Measurements from ENCODE around the gene TBXA2R.

TBXA2R gene

DNA sequence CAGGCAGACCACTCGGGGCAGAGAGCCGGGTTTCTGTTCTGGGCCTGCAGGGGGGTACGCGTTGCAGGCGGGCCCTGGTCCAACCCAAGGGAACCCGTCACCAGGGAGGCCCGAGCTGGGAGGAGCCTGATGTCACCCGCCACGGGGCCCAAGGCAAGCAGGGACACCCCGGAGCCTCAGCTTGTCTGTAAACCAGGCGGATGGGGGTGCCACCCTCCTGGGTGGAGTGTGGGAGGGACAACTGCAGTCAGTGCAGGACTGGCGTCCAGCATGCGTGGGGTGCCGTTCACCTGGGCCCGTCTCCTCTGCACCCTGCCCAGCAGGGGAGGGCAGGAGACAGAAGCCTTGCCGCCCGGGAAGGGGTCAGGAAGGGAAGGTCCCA is 12.9 kb upstream of the TBXA2R start:
- DNase-seq (ENCODE audit: low read depth) = no peak
- no peak for TF ChIP-seq CTCF (conservative IDR thresholded peaks at IDR 0.05; ENCODE audit: low read depth, low read length)
- no peak overlapping the region for H3K4me3 ChIP-seq (ENCODE audit: low read depth, low read length)

DNA sequence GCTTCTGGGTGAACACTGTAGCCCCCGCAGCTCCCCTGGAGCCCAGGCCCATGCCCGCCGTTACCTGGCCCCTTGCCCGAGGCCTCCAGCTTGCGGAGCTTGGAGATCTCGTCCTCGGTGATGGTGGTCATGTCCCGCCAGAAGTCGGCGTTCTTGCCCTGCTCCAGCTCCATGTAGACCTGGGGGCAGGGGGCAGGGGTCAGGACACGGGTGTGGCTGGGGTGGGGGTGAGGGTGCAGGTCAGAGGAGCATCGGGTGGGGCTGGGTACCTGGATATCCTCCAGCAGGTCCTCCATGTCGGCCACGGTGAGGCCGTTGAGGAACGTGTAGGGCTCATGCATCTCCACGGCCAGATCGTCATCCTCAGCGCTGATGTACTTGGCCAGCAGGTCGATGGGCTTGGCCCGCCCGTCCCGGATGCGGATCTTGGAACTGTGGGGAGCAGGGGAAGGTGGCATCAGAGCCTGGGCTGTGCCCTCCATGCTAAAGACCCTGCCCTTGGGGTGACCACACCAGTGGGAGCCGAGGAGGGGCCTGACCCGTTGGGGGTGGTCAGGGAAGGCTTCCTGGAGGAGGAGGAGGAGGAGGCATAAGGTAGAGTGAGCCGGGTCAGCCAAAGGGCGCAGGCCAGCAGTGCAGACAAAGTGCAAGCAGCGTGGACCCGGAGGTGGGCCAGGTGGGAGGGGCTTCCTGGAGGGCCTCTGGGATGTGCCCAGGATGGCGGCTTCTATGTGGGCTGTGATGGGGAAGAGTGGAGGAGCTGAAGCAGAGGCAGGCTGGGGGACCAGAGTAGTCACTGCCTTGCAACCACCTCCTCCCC is 12.3 kb upstream of the TBXA2R start:
- DNase-seq (ENCODE audit: low read depth) = no peak
- no peak overlapping the region for H3K4me3 ChIP-seq (ENCODE audit: low read depth, low read length)
- no peak for TF ChIP-seq CTCF (conservative IDR thresholded peaks at IDR 0.05; ENCODE audit: low read depth, low read length)

- DNase-seq (ENCODE audit: low read depth) = peak; percentile 61
- TF ChIP-seq CTCF (conservative IDR thresholded peaks at IDR 0.05; ENCODE audit: low read depth, low read length) = peak; percentile 91
- H3K4me3 ChIP-seq (ENCODE audit: low read depth, low read length) = no peak overlapping the region
Observed at GRCh38 chr19:3618144-3618810, 11.6 kb upstream of the TBXA2R start.

DNA sequence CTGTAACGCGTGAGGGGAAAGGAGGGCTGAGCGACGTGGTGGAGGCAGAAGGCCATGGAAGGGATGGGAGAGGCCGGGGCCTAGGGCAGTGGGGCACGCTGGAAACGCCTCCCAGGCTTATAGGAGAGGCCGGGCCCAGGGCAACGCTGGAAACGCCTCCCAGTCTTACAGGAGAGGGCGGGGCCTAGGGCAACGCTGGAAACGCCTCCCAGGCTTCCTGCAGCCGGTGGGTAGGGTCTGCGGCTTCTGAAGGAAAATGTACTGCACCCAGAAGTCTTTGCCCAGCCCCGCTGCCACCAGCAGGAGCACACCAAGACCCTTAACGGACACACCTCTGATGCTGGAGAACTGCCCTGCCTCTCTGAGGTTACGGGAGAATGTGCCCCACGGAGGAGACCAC is 10.8 kb upstream of the TBXA2R start:
- no peak overlapping the region for H3K4me3 ChIP-seq (ENCODE audit: low read depth, low read length)
- no peak for TF ChIP-seq CTCF (conservative IDR thresholded peaks at IDR 0.05; ENCODE audit: low read depth, low read length)
- DNase-seq (ENCODE audit: low read depth) = no peak

DNA sequence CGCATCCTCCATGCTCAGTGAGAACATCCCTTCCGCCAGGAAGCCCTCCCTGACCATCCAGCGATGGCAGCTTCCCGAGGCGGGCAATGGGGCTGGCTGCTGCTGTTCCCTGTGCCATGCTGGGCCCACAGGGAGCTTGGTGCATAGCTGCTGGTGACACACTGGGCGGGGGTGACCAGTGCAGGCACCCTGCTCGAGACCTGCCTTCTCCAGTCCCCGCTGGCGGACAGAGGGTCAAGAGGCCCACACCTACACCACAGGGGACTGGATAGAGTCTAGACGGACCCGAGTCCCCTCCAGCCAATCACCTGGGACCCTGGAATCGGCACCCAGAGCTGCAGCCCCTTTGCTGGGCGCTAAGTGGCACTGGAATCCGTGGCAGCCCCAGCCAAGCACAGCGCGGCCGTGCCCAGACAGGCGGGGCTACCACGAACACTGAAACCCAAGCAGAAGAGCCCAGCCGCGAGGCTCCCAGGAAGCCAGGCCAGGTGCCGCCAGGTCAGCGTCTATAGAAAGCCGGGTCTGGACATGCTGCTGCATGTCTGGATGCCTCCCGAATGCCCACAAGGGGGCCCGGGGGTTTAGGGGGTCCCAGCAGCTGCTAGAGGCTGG is 9.0 kb upstream of the TBXA2R start:
- H3K4me3 ChIP-seq (ENCODE audit: low read depth, low read length) = no peak overlapping the region
- no peak for DNase-seq (ENCODE audit: low read depth)
- TF ChIP-seq CTCF (conservative IDR thresholded peaks at IDR 0.05; ENCODE audit: low read depth, low read length) = no peak

- TF ChIP-seq CTCF (conservative IDR thresholded peaks at IDR 0.05; ENCODE audit: low read depth, low read length) = no peak
- DNase-seq (ENCODE audit: low read depth) = no peak
- H3K4me3 ChIP-seq (ENCODE audit: low read depth, low read length) = no peak overlapping the region
Observed at GRCh38 chr19:3614858-3615505, 8.3 kb upstream of the TBXA2R start.
